ENCODE data around the gene APLP2.

The APLP2 gene

GRCh38 chr11:130129922-130130321 is 60.2 kb downstream of the APLP2 start:
- no peak for TF ChIP-seq CTCF (IDR thresholded peaks at IDR 0.05; ENCODE audit: borderline replicate concordance, insufficient read depth, low read depth, low read length)
- H3K4me3 ChIP-seq (ENCODE audit: low read depth, low read length), result no peak overlapping the region

DNA sequence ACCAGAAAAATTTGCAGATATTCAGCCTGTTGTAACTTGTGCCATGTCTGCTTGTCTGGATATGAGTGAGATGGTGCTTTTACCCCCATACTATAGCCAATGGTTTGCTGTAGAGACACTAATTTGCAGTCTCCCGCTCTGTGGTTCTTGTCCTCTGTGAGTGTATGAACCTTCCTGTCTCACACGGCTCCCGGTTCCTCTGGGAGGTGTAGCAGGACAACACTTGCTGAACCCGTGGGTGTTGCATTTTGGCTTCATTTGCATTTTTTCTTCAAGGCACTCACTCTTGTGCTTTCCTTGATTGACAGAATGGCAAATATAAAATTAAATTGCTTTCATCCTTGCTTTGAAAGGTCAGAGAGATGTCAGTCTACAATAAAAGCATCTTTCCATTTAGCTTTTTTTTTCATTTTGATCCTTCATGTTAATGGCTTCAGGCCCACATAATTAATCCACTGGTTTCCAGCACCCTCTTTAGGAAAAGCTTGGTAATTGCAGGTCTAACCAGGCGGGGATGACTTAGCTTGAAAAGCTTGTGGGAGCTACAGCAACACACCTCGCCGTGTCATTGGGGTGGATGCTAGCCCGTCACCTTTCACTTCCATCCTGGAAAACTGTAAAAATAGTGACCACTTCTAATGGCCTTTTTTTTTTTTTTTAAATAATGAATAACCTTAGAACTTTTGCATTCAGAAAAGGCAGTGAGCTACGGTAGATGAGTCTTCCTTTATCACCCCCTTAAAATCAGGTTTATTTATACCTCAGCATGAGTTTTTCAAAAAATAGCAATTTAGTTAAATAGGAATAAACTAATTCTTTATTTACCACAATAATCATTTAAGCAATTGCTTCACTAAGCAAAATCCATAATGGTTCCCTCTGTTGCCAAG is 62.5 kb downstream of the APLP2 start:
- peak; percentile 68 for TF ChIP-seq CTCF (IDR thresholded peaks at IDR 0.05; ENCODE audit: borderline replicate concordance, insufficient read depth, low read depth, low read length)
- H3K4me3 ChIP-seq (ENCODE audit: low read depth, low read length), result no peak overlapping the region

DNA sequence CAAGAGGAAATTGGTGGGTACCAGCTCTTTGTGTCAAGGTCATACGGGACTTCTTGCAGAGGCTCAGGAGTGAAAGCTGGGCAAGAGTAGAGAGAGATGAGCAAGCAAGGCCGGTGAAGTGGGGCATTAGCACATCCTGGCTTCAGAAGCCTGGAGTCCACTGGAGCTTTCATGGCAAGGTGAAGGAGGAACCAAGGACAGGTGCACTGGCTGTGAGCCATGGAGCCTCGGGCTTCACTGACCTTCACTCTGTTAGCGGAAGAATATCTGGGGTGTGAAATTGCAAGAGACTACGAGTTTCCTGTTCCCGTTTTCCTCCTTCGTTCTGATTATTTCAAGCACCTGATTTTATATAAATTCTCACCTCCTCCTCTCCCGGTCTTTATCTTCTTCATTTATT is 64.0 kb downstream of the APLP2 start:
- H3K4me3 ChIP-seq (ENCODE audit: low read depth, low read length), result no peak overlapping the region
- TF ChIP-seq CTCF (IDR thresholded peaks at IDR 0.05; ENCODE audit: borderline replicate concordance, insufficient read depth, low read depth, low read length), result no peak

DNA sequence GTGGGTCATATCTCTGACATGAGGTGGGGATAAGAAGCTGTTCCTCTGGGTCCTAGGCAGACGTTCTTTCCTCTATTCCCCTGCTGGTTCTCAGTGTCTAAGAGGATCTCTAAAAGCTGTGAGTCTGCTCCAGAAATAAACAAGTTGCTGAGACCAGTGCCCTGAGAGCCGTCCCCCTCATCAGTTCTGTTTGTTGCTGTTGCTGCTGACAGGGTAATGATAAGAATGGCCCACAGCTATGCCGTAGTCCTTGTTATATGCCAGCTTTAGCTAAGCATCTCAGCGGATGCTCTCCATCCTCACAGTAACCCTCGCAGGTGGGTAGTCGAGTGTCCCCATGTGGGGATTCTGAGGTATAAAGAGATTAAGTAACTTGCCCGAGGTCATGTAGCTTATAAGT is 66.4 kb downstream of the APLP2 start:
- no peak overlapping the region for H3K4me3 ChIP-seq (ENCODE audit: low read depth, low read length)
- TF ChIP-seq CTCF (IDR thresholded peaks at IDR 0.05; ENCODE audit: borderline replicate concordance, insufficient read depth, low read depth, low read length), result no peak

DNA sequence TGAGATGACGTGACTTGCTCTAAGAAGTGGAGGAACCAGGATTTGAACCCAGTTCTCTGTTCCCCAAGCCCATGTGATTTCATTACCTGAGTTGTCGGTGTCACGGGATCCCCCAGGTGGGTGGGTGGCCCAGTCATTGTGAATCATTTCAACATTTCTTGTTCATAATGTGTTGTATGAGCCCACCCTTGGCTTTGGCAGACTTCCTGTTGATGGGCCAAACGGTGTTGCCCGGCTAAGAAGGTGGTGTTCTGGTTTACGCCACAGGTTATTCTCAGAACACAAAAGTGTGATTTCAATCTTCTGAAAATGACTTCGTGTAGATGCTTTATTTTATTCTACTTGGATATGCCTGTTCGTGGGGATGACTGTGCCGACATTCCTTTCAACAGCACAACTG is 68.3 kb downstream of the APLP2 start:
- no peak overlapping the region for H3K4me3 ChIP-seq (ENCODE audit: low read depth, low read length)
- TF ChIP-seq CTCF (IDR thresholded peaks at IDR 0.05; ENCODE audit: borderline replicate concordance, insufficient read depth, low read depth, low read length), result no peak

GRCh38 chr11:130139401-130139800 is 69.7 kb downstream of the APLP2 start:
- no peak for TF ChIP-seq CTCF (IDR thresholded peaks at IDR 0.05; ENCODE audit: borderline replicate concordance, insufficient read depth, low read depth, low read length)
- H3K4me3 ChIP-seq (ENCODE audit: low read depth, low read length), result no peak overlapping the region

Data from GM12875 (cell line).